Astrocyte of the spinal cord (primary cell): ENCODE results near the gene DPYSL3.
"Not testable (repeated sequence)": the region's sequence is repeated elsewhere in the genome, so short reads cannot be mapped to it uniquely, and the experiment has no call there.

Experiments used
- DNase-seq: peaks from one replicate; pipeline ENCODE4 v3.0.0; 2011; ENCODE audit warnings: low read depth, low spot score
- H3K4me3 ChIP-seq: 2 replicates; pipeline ENCODE4 v1.5.1; 2011; ENCODE audit warnings: low read depth, mild to moderate bottlenecking, low read length, moderate library complexity
- in situ Hi-C: cut with HindIII; loops from 2 replicates; pipeline ENCODE4 v1.10.0; 2017; ENCODE audit warnings: low sequenced_read_pairs
- TF ChIP-seq, protein P1 (sequence below): IDR thresholded peaks from 2 replicates; pipeline ENCODE4 v1.5.1; 2012; ENCODE audit warnings: low read depth, mild to moderate bottlenecking, low read length, inconsistent platforms

DPYSL3 gene

GRCh38 chr5:147509710-147510651 lies at the start of gene DPYSL3:
Gene DPYSL3 (minus strand): TSS chr5:147510068. CDS start chr5:147509858, 210 bp downstream.
- TF ChIP-seq, protein P1, sequence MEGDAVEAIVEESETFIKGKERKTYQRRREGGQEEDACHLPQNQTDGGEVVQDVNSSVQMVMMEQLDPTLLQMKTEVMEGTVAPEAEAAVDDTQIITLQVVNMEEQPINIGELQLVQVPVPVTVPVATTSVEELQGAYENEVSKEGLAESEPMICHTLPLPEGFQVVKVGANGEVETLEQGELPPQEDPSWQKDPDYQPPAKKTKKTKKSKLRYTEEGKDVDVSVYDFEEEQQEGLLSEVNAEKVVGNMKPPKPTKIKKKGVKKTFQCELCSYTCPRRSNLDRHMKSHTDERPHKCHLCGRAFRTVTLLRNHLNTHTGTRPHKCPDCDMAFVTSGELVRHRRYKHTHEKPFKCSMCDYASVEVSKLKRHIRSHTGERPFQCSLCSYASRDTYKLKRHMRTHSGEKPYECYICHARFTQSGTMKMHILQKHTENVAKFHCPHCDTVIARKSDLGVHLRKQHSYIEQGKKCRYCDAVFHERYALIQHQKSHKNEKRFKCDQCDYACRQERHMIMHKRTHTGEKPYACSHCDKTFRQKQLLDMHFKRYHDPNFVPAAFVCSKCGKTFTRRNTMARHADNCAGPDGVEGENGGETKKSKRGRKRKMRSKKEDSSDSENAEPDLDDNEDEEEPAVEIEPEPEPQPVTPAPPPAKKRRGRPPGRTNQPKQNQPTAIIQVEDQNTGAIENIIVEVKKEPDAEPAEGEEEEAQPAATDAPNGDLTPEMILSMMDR = peak; percentile 51
- peak within 1 kb of the TSS; percentile 93 for H3K4me3 ChIP-seq
- in situ Hi-C loops = no loop called here
- DNase-seq = peak; percentile 84

GRCh38 chr5:147558826-147559225 lies 49.0 kb upstream of the DPYSL3 start:
- in situ Hi-C loops = no loop called here
- peak; percentile 86 for DNase-seq
- no peak overlapping the region for H3K4me3 ChIP-seq
- TF ChIP-seq, protein P1 = peak; percentile 72

DNA sequence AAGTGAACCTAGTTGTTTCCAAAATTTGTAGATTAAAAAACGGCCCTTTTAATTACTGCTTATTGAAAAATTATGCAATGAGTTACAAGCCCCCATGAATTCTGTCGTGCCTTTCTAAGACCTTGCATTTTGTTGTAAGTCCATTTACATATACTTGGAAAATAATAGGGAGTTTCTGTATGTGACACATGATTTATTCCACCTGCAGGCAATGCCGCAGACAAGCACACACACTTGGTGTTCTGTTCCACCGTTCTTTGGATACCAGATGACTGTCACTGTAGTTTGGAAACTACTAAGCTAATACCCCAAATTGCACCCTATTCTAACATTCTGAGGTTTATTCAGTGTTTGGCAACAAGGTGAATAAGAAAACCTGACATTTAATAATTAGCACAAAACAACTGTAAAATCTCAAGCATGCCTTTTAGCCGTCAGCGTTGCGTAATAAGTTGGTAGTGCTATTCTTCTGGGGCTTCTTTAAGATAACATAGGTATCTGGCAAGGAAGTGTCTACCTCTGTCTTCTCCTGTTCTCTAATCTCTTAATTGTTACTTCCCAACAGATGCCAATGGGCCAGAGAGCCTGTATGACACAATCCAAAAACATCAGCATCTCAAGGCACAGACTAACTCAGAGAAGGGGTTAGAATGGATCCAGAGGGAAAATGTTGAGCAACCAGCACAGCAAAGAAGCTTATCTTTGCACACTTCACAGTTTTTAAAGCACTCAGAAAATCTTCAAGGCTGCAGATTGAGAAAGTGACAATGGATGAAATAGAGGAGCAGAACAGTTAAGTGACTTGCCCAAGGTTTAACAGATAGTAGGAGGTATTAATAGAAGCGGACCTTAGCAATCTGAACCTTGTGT lies 48.2 kb upstream of the DPYSL3 start:
- TF ChIP-seq, protein P1 = no peak
- no peak for DNase-seq
- in situ Hi-C loops = no loop called here
- H3K4me3 ChIP-seq = no peak overlapping the region

DNA sequence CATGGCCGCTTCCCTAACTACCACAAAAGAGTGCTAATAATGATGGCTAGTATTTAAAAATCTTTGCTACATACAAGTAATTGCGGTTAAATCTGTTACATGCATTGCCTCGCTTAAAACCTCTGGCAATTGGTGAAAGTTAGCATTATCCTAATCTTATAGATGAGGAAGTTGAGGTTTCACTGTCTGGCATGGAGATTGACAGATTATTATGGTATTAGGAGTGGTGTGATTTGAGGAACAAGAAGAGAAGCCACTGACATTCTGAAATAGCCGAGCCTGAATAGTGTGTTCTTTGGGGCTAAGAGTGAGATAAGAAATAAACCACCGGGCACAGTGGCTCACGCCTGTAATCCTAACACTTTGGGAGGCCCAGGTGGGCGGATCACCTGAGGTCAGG lies 45.3 kb upstream of the DPYSL3 start:
- H3K4me3 ChIP-seq = no peak overlapping the region
- DNase-seq = no peak
- in situ Hi-C loops = no loop called here
- TF ChIP-seq, protein P1 = no peak

- TF ChIP-seq, protein P1 = no peak
- DNase-seq = peak; percentile 94
- in situ Hi-C loops = no loop called here
- no peak overlapping the region for H3K4me3 ChIP-seq
These were observed 44.5 kb upstream of the DPYSL3 start for GRCh38 chr5:147554261-147554817.

- H3K4me3 ChIP-seq, in situ Hi-C loops, DNase-seq: not testable (repeated sequence)
These were observed 43.9 kb upstream of the DPYSL3 start for GRCh38 chr5:147553817-147554216.
